SH-SY5Y (cell line): Measurements from ENCODE around the gene PAGE4.

Experiments used
- GATA2 ChIP-seq: IDR thresholded peaks from 2 replicates; pipeline ENCODE4 v1.6.1; 2011; ENCODE audit warnings: mild to moderate bottlenecking, low read depth, low read length
- GATA3 ChIP-seq: IDR thresholded peaks from 2 replicates; pipeline ENCODE4 v1.6.1; 2011; ENCODE audit warnings: low read depth, mild to moderate bottlenecking, low read length, moderate library complexity

- no peak for TF ChIP-seq GATA2
- no peak for TF ChIP-seq GATA3
These were observed 12.7 kb upstream of the PAGE4 start for GRCh38 chrX:49816435-49816834.
